Measurements from ENCODE around the gene HMGN3.

DNA sequence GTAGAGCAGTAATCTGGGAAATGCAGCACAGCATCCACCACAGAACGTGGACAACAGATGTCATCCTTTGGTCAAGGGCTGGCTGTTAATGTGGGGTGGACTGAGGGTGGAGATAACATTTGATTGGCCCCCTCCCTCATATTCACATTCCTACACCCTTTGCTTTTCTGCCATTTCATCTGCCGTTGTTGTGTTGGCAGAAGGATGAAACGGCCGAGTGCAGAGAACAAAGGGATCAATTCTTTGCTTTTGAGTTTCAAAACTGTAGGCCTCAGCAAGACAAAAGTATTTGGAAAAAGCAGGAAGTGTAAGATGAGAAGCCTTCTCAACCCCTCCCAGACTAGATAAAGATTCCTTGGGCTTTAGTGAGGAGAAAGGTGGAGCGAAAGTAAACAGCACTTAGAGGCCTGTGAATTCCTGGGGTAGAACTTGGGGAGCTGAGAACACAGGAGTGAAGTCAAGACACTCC, 82.2 kb downstream of the HMGN3 start:
- TF ChIP-seq CTCF (IDR thresholded peaks at IDR 0.05), result no peak
- TF ChIP-seq POLR2A (IDR thresholded peaks at IDR 0.05), result no peak
- TF ChIP-seq POLR2AphosphoS5 (IDR thresholded peaks at IDR 0.05), result no peak
- no peak for TF ChIP-seq EP300 (IDR thresholded peaks at IDR 0.05)

All from upper lobe of left lung (tissue), 4 donors.